Measurements from ENCODE around the gene MAP2K6. TPM values are rescaled to one million over a fixed set of nuclear protein-coding genes. Genes with fewer than 3 reads are reported as not detected.

Gene MAP2K6
- total and polyA plus RNA-seq, 8 donors = 1.0 to 25.5 (median 4.6) TPM; not detected in 1

GRCh38 chr17:69454051-69454450 lies 39.6 kb downstream of the MAP2K6 start:
- Histone ChIP-seq H3K4me1 (peaks cover 0 to 2% (median 0%) of the 10 kb centered on the region in 4 donors), H3K36me3 (no peaks in the 10 kb centered on the region), H3K27me3 (no peaks in the 10 kb centered on the region), H3K4me3 (no peak overlapping the region), H3K27ac (no peak overlapping the region), H3K9me3 (no peaks in the 10 kb centered on the region)
- no peak for DNase-seq
- 88 to 92% (median 91%) methylated on average over 4 of the region's 4 CpGs for WGBS, 5 donors
- intact Hi-C loops (cut with DNase I; ENCODE audit: low total_unique reads) = no loop called here
- no peak for TF ChIP-seq POLR2AphosphoS5 (IDR thresholded peaks at IDR 0.05)
- TF ChIP-seq POLR2A (IDR thresholded peaks at IDR 0.05) = no peak

DNA sequence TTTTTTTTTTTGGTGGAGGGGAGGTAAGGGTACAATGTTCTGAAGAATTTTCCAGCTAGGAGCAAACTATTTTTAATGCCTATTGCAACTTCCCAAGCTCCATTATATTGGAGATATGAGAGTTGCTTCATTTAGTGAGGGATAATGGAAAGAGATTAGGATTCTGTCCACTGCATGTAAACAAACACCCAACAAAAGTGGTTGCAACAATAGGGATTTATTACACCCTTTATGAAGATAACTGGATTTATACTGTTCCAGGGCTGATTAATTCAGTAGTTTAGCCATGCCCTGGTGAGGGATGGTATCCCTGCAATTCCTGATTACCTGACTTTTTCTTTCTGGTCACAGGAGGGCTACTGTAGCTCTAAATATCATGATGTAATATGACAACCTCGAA lies 40.5 kb downstream of the MAP2K6 start:
- WGBS, 5 donors = 50 to 89% (median 83%) methylated on average over 1 of the region's 1 CpG
- intact Hi-C loops (cut with DNase I; ENCODE audit: low total_unique reads) = no loop called here
- no peak overlapping the region for H3K27ac ChIP-seq
- TF ChIP-seq, protein P1, sequence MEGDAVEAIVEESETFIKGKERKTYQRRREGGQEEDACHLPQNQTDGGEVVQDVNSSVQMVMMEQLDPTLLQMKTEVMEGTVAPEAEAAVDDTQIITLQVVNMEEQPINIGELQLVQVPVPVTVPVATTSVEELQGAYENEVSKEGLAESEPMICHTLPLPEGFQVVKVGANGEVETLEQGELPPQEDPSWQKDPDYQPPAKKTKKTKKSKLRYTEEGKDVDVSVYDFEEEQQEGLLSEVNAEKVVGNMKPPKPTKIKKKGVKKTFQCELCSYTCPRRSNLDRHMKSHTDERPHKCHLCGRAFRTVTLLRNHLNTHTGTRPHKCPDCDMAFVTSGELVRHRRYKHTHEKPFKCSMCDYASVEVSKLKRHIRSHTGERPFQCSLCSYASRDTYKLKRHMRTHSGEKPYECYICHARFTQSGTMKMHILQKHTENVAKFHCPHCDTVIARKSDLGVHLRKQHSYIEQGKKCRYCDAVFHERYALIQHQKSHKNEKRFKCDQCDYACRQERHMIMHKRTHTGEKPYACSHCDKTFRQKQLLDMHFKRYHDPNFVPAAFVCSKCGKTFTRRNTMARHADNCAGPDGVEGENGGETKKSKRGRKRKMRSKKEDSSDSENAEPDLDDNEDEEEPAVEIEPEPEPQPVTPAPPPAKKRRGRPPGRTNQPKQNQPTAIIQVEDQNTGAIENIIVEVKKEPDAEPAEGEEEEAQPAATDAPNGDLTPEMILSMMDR (IDR thresholded peaks at IDR 0.05) = no peak
- TF ChIP-seq POLR2A (IDR thresholded peaks at IDR 0.05) (no peak), EP300 (IDR thresholded peaks at IDR 0.05) (no peak), POLR2AphosphoS5 (IDR thresholded peaks at IDR 0.05) (no peak)
- no peaks in the 10 kb centered on the region for H3K4me1 ChIP-seq
- DNase-seq = no peak
- no peaks in the 10 kb centered on the region for H3K27me3 ChIP-seq
- no peaks in the 10 kb centered on the region for H3K9me3 ChIP-seq
- H3K4me3 ChIP-seq = no peak overlapping the region
- no peaks in the 10 kb centered on the region for H3K36me3 ChIP-seq

- 81 to 95% (median 87%) methylated on average over 3 of the region's 3 CpGs for WGBS, 5 donors
Measured at GRCh38 chr17:69457603-69458002, 43.1 kb downstream of the MAP2K6 start.

DNA sequence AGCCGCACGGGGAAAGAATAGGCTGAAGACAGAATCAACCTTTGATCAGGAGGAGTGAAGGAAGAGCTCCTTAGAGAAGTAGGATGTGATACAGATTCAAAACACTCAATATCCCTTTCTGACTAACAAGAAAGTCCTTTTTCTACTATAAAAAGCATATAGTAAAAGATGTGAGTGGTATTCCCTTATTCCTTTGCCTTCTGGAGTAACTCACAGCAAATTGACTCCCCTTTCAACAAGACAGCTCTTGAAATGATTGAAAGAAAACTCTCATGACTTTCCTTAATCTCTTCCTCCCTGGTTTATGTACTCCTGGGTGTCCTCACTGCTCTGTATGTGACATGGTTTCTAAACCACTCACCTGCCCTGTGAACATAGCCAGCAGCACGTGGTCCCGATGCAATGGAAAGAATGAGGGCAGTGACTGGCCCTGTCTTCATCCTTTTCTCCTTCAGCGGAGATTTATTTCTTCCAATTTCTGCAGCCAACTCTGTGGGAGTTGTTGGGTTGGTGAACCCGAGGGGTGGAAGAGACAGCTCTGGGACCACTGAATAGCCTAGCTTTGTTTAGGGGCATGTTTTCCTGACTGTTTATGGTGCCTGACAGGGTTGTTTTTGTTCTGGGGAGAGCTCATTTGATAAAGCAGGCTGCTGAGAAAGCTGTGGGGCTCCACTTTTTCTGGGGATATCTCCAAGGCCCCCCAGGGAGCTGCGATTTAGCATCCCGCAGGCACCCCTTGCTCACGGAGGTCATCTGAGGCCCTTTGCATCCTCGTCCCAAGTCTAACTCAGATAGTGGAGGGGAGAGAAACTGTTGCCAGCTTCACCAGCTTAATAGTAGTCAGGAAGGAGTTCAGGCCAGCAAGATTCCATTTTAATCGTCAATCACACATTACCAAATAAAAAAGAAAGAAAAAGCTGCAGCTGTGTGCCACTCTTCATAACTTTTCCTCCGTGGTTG lies 46.7 kb downstream of the MAP2K6 start:
- Histone ChIP-seq H3K4me1 (peaks cover 0 to 8% (median 0%) of the 10 kb centered on the region in 4 donors), H3K27ac (no peak overlapping the region), H3K9me3 (no peaks in the 10 kb centered on the region), H3K4me3 (no peak overlapping the region), H3K27me3 (no peaks in the 10 kb centered on the region), H3K36me3 (no peaks in the 10 kb centered on the region)
- intact Hi-C loops (cut with DNase I; ENCODE audit: low total_unique reads) = no loop called here
- peak in 1 of 2 donors; percentile 13 for DNase-seq
- 71 to 83% (median 75%) methylated on average over 12 of the region's 12 CpGs for WGBS, 5 donors
- no peak for TF ChIP-seq POLR2AphosphoS5 (IDR thresholded peaks at IDR 0.05)
- TF ChIP-seq POLR2A (IDR thresholded peaks at IDR 0.05) = no peak
- TF ChIP-seq, protein P1 (IDR thresholded peaks at IDR 0.05) = no peak
- TF ChIP-seq EP300 (IDR thresholded peaks at IDR 0.05) = no peak

More at GRCh38 chr17:69457603-69458002, 43.1 kb downstream of the MAP2K6 start:
- no peak for DNase-seq
- Histone ChIP-seq H3K4me1 (peaks cover 0 to 8% (median 0%) of the 10 kb centered on the region in 4 donors), H3K27ac (no peak overlapping the region), H3K4me3 (no peak overlapping the region), H3K36me3 (no peaks in the 10 kb centered on the region), H3K27me3 (no peaks in the 10 kb centered on the region), H3K9me3 (no peaks in the 10 kb centered on the region)
- intact Hi-C loops (cut with DNase I; ENCODE audit: low total_unique reads) = no loop called here
- no peak for TF ChIP-seq POLR2AphosphoS5 (IDR thresholded peaks at IDR 0.05)
- TF ChIP-seq, protein P1 (IDR thresholded peaks at IDR 0.05) = no peak
- TF ChIP-seq EP300 (IDR thresholded peaks at IDR 0.05) = no peak
